Heart right ventricle (tissue), 16 donors: ENCODE data around the gene PTPRD. TPM values are rescaled to one million over a fixed set of nuclear protein-coding genes. Genes with fewer than 3 reads are reported as not detected.

Experiments used
- ATAC-seq, 8 donors: fragments of 200-7000 bp; cut with Tn5 transposase; one replicate each; pipeline ENCODE4 v1.9.1; 2020; ENCODE audit warnings: mild to moderate bottlenecking in 8 of 8, moderate library complexity in 8 of 8, moderate number of reproducible peaks in 1 of 8
- DNase-seq, 2 donors: peaks; one replicate each; pipeline ENCODE4 v3.0.0-alpha.2; 2020
- H3K27ac ChIP-seq, 10 donors: fragments of 200-600 bp; sonication (generic) in 2 of 10; one replicate each; pipeline versions ENCODE4 v1.5.0 to v1.8.0; 2020 to 2022; ENCODE audit warnings: mild to moderate bottlenecking in 3 of 10
- H3K27me3 ChIP-seq, 7 donors: fragments of 200-600 bp; one replicate each; pipeline ENCODE4 v1.8.0; 2021 to 2022; ENCODE audit warnings: mild to moderate bottlenecking in 2 of 7
- H3K36me3 ChIP-seq, 9 donors: fragments of 200-600 bp; sonication (generic) in 1 of 9; one replicate each; pipeline versions ENCODE4 v1.5.0 to v1.8.0; 2020 to 2022; ENCODE audit warnings: mild to moderate bottlenecking in 2 of 9
- H3K4me1 ChIP-seq, 9 donors: fragments of 200-600 bp; sonication (generic) in 1 of 9; one replicate each; pipeline versions ENCODE4 v1.5.0 to v1.8.0; 2020 to 2022; ENCODE audit warnings: mild to moderate bottlenecking in 4 of 9
- H3K4me3 ChIP-seq, 10 donors: fragments of 200-600 bp; sonication (generic) in 2 of 10; one replicate each; pipeline versions ENCODE4 v1.5.0 to v1.8.0; 2020 to 2022; ENCODE audit warnings: mild to moderate bottlenecking in 7 of 10, moderate library complexity in 2 of 10
- H3K9me3 ChIP-seq, 11 donors: fragments of 200-600 bp in 10 of 11; sonication (generic) in 2 of 11; one replicate each; pipeline versions ENCODE4 v1.5.0 to v1.8.0; 2013 to 2022; ENCODE audit warnings: mild to moderate bottlenecking in 2 of 11, control low read depth in 1 of 11, moderate library complexity in 1 of 11
- WGBS, 2 donors: extraction: QIAGEN DNeasy Blood & Tissue Kit; methylation state at CpG; one replicate each; pipeline ENCODE4 v1.1.7; 2013; ENCODE audit warnings: inconsistent platforms in 1 of 2; 5-methylcytosine and 5-hydroxymethylcytosine counted together
- intact Hi-C, 10 donors: fragments of 100-400 bp; cut with DNase I; formaldehyde crosslinking; loops; one replicate each; pipeline versions ENCODE4 v1.11.1 to v1.14.2; 2022
- polyA plus RNA-seq, 2 donors: library from polyadenylated mRNA; stranded (reverse); fragments of 200-250 nt; gene quantifications; one replicate each; pipeline ENCODE4 v1.2.3, GENCODE V29; 2013
- total RNA-seq, 10 donors: library from RNA; stranded (reverse); fragmentation: NEBNext Ultra II Directional in 3 of 10; extraction: Animal tissue kit (Norgen Biotek cat#: 25700) in 3 of 10; gene quantifications; one replicate each; pipeline versions ENCODE4 v1.2.1 to v1.2.4, GENCODE V29; 2021 to 2023
- TF ChIP-seq, protein P1 (sequence below), 9 donors: fragments of 200-600 bp; sonication (generic) in 2 of 9; IDR thresholded peaks; one replicate each; pipeline versions ENCODE4 v1.5.0 to v1.8.0; 2021 to 2022; ENCODE audit warnings: antibody characterized with exemption in 9 of 9, mild to moderate bottlenecking in 5 of 9, moderate library complexity in 1 of 9
- donor health status: Arrhythmogenic right ventricular cardiomyopathy.
- donor health status: ischemic (EF 13 %, LVEDD 7.1; RV severe dilation, severe dysfunction).
- donor health status: healthy with polysubstance abuse.
- donor health status: DM: no; HTN: yes; CAD: no.
- donor health status: DM: no; HTN: no; CAD: no.
- donor health status: ischemic (EF 25% LVEDD 6.9; RV normal size, moderate dysfunction).
- donor health status: ischemic (EF 25% LVEDD 5.7; RV mildly dilated, moderate dysfunction).
- donor health status: healthy.
- donor health status: DM: yes; HTN: yes; CAD: no.
- donor health status: Ischemic cardiomyopathy.
- donor health status: ischemic (EF 35%, LVEDD 5.7; RV mildly dilated, moderate dysfunction).
- donor health status: nonischemic (EF 11% LVEDD 7.7; RV severe dilation, severe dysfunction).
- donor health status: DM: yes; HTN: yes; CAD: no.
- donor health status: PGD.
- donor health status: ischemic (EF 29% LVEDD 5.4; RV normal size, mild dysfunction).
- donor health status: nonischemic (EF 23%, LVEDD 6.1; RV moderate dilation, normal function).

PTPRD gene
- total and polyA plus RNA-seq, 12 donors = 1.4 to 25.2 (median 13.0) TPM

DNA sequence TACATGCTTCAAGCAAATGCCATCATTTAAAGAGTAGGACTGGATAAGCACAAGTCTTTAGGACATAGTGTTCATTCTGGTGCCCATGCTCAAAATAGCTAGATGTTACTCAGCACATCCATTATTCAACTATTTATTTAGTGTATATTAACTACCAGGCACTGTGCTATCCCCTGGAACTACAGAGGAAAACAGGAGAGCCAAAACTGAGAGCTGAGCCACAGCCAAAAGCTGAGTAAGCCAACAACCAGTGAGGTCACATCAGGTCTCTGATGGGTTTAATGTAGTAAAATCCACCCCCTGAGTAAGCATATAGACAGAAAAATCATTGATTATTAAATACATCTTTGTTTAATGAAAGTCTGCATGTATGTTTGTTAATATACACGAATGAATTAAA lies 2343.9 kb downstream of the PTPRD start:
- Histone ChIP-seq H3K4me1 (peaks cover 0 to 3% (median 0%) of the 10 kb centered on the region in 9 donors), H3K36me3 (no peaks in the 10 kb centered on the region), H3K27me3 (no peaks in the 10 kb centered on the region), H3K4me3 (no peak overlapping the region), H3K9me3 (peaks cover 0 to 11% (median 0%) of the 10 kb centered on the region in 11 donors), H3K27ac (no peak overlapping the region)
- intact Hi-C loops = no loop called here
- 37 to 49% methylated on average over 1 of the region's 1 CpG for WGBS, 2 donors
- no peak for ATAC-seq
- TF ChIP-seq, protein P1, sequence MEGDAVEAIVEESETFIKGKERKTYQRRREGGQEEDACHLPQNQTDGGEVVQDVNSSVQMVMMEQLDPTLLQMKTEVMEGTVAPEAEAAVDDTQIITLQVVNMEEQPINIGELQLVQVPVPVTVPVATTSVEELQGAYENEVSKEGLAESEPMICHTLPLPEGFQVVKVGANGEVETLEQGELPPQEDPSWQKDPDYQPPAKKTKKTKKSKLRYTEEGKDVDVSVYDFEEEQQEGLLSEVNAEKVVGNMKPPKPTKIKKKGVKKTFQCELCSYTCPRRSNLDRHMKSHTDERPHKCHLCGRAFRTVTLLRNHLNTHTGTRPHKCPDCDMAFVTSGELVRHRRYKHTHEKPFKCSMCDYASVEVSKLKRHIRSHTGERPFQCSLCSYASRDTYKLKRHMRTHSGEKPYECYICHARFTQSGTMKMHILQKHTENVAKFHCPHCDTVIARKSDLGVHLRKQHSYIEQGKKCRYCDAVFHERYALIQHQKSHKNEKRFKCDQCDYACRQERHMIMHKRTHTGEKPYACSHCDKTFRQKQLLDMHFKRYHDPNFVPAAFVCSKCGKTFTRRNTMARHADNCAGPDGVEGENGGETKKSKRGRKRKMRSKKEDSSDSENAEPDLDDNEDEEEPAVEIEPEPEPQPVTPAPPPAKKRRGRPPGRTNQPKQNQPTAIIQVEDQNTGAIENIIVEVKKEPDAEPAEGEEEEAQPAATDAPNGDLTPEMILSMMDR (IDR thresholded peaks at IDR 0.05) = no peak
- no peak for DNase-seq

DNA sequence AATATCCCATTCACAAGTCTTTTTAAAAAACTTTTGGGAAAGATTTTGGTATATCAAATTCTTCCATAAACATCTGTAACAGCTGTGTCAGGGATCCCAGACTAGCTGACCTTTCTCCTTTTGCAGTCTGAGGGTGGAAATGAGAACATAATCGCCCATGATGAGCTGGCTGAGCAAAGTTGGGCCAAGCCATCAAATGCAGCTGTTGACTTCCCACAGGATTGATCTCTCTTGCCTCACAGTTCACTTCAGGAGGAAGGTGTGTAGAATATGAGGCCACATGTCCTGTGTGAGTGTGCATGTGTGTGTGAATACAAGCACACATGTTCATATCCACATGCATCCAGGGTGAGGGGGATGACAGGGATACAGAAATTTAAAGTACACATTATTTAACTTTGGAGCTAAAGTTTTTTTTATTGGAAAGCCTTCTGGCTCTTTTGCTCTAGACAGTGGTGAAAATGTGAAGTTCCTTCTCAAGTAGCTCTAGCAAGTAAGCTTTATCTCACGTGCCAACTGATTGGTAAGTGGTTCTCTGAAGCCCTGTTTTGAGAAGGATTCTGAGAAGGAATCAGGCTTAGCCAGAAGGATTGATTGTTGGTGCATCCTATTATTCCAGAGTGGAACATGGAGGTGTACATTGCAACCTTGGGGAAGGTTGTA lies 2344.5 kb downstream of the PTPRD start:
- TF ChIP-seq, protein P1 (IDR thresholded peaks at IDR 0.05) = no peak
- Histone ChIP-seq H3K4me3 (no peak overlapping the region), H3K27ac (no peak overlapping the region), H3K27me3 (no peaks in the 10 kb centered on the region), H3K9me3 (peaks cover 0 to 11% (median 0%) of the 10 kb centered on the region in 11 donors), H3K36me3 (no peaks in the 10 kb centered on the region), H3K4me1 (peaks cover 0 to 3% (median 0%) of the 10 kb centered on the region in 9 donors)
- 52 to 79% methylated on average over 2 of the region's 2 CpGs for WGBS, 2 donors
- ATAC-seq (peak in 7 of 8 donors; percentile 57 to 82 (median 60)), DNase-seq (no peak)
- intact Hi-C loops = no loop called here

DNA sequence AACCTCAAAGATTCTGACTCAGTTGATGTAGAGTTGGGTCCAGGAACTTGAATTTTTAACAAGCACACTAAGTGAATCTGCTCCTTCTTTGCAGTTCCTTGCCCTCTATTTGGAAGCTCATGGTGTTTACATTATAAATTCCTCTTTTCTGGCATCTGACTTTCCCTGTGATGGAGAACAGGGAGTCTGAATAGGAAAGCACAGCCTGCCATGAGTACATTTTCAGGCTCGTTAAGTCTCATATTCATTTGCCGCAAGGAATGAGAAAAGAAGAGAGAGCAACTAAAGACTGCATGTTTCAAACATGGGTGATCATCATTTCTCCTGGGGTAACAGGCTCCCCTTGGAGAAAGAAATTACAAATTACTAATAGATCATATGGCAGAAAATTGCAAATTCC lies 2345.2 kb downstream of the PTPRD start:
- TF ChIP-seq, protein P1 (IDR thresholded peaks at IDR 0.05) = no peak
- no peaks in the 10 kb centered on the region for H3K36me3 ChIP-seq
- H3K27ac ChIP-seq = peak overlapping the region in 1 of 10 donors; percentile 25
- no peak for DNase-seq
- H3K27me3 ChIP-seq = no peaks in the 10 kb centered on the region
- no peak overlapping the region for H3K4me3 ChIP-seq
- ATAC-seq = no peak
- intact Hi-C loops = no loop called here
- peaks cover 0 to 11% (median 0%) of the 10 kb centered on the region in 11 donors for H3K9me3 ChIP-seq
- whole genome bisulfite sequencing, 2 donors = 68 to 83% methylated on average over 2 of the region's 2 CpGs
- H3K4me1 ChIP-seq = peaks cover 0 to 7% (median 0%) of the 10 kb centered on the region in 9 donors

DNA sequence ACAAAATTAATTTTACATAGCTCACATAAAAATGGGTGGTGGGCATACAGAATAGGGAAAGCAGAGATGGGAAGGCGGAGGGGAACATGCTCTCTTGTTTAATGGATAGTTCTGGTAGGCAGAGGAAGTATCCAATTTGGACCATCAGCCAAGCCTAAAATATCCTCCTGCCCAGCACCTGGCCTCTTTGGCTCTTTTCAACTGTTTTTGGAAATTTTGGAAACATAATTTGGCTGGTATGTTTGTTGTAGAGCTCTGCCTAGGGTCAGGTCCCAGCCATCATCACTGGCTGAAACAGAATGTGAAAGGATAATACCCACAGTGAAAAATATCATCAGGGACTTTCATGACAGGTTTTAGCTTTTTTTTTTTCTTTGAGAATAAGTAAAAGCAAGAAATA lies 2345.9 kb downstream of the PTPRD start:
- peaks cover 0 to 6% (median 0%) of the 10 kb centered on the region in 11 donors for H3K9me3 ChIP-seq
- WGBS, 2 donors = 36 to 83% methylated on average over 1 of the region's 1 CpG
- DNase-seq = no peak
- H3K27ac ChIP-seq = no peak overlapping the region
- intact Hi-C loops = no loop called here
- H3K36me3 ChIP-seq = no peaks in the 10 kb centered on the region
- H3K4me3 ChIP-seq = no peak overlapping the region
- H3K4me1 ChIP-seq = peaks cover 0 to 8% (median 0%) of the 10 kb centered on the region in 9 donors
- H3K27me3 ChIP-seq = no peaks in the 10 kb centered on the region
- ATAC-seq = no peak
- TF ChIP-seq, protein P1 (IDR thresholded peaks at IDR 0.05) = no peak
